OCI-LY7 (cell line): ENCODE results near the gene FBLN2. TPM values are rescaled to one million over a fixed set of nuclear protein-coding genes. Genes with fewer than 3 reads are reported as not detected.

Experiments
- BruUV-seq: library from RNA; stranded (reverse); fragments of 400-500 nt; replicated peaks from 2 replicates; lab custom pipeline; 2021; lab: Mats Ljungman, UMichigan
- CTCF ChIA-PET: fragments of 300-600 bp; sonication (Branson Sonifier 250); formaldehyde crosslinking; loops from one replicate; lab custom pipeline; 2022; ENCODE audit warnings: antibody characterized with exemption; ENCODE audit not compliant: unreplicated experiment; lab: Charles Lee
- POLR2A ChIA-PET: fragments of 300-600 bp; sonication (Branson Sonifier 250); formaldehyde crosslinking; loops from one replicate; lab custom pipeline; 2022; ENCODE audit warnings: antibody characterized with exemption; lab: Charles Lee
- DNase-seq: peaks from one replicate; pipeline ENCODE4 v3.0.0-alpha.2; 2015; ENCODE audit warnings: low spot score
- H2AFZ ChIP-seq: fragments of 200-600 bp; sonication (generic), shearing (Covaris generic); 2 replicates; pipeline ENCODE4 v1.6.1; 2014; ENCODE audit warnings: mild to moderate bottlenecking, antibody characterized with exemption, low read length, moderate library complexity
- H3K27ac ChIP-seq: fragments of 200-600 bp; sonication (generic); 2 replicates; pipeline ENCODE4 v1.5.1; 2014; ENCODE audit warnings: mixed run types, low read depth, mild to moderate bottlenecking, moderate library complexity, low read length, inconsistent platforms; ENCODE audit not compliant: poor library complexity, severe bottlenecking
- H3K36me3 ChIP-seq: fragments of 200-600 bp; sonication (generic); 2 replicates; pipeline ENCODE4 v1.6.1; 2014; ENCODE audit warnings: mild to moderate bottlenecking, antibody characterized with exemption, low read length, moderate library complexity, mixed read lengths; ENCODE audit not compliant: insufficient read depth
- H3K4me1 ChIP-seq: fragments of 200-600 bp; sonication (generic); 2 replicates; pipeline ENCODE4 v1.5.1; 2014; ENCODE audit warnings: mild to moderate bottlenecking, low read length; ENCODE audit not compliant: insufficient read depth, poor library complexity, severe bottlenecking
- H3K4me2 ChIP-seq: fragments of 200-600 bp; sonication (generic); 2 replicates; pipeline ENCODE4 v1.6.1; 2014; ENCODE audit warnings: mild to moderate bottlenecking, low read length
- H3K4me3 ChIP-seq: fragments of 200-600 bp; sonication (generic); 2 replicates; pipeline ENCODE4 v1.5.1; 2014; ENCODE audit warnings: mild to moderate bottlenecking, low read depth, low read length; ENCODE audit not compliant: poor library complexity, severe bottlenecking
- H3K79me2 ChIP-seq: fragments of 200-600 bp; sonication (generic); 2 replicates; pipeline ENCODE4 v1.6.1; 2016; ENCODE audit warnings: low read depth, mild to moderate bottlenecking, low read length, moderate library complexity, mixed read lengths; ENCODE audit not compliant: insufficient read depth
- H3K9me2 ChIP-seq: fragments of 200-600 bp; sonication (generic); 2 replicates; pipeline ENCODE4 v1.6.1; 2016; ENCODE audit warnings: mild to moderate bottlenecking, low read length, mixed read lengths; ENCODE audit not compliant: insufficient read depth
- H3K9me3 ChIP-seq: fragments of 200-600 bp; sonication (generic); 2 replicates; pipeline ENCODE4 v1.6.1; 2014; ENCODE audit warnings: mild to moderate bottlenecking, mixed run types, low read length, mixed read lengths
- H4K20me1 ChIP-seq: fragments of 200-600 bp; sonication (generic); 2 replicates; pipeline ENCODE4 v1.6.1; 2014; ENCODE audit warnings: mild to moderate bottlenecking, antibody characterized with exemption, low read length, moderate library complexity, mixed read lengths; ENCODE audit not compliant: insufficient read depth
- EZH2phosphoT487 ChIP-seq: fragments of 200-600 bp; sonication (generic); IDR thresholded peaks from 2 replicates; pipeline ENCODE4 v1.6.1; 2018; ENCODE audit warnings: low read depth, borderline replicate concordance, mild to moderate bottlenecking, mixed run types, antibody characterized with exemption, low read length, moderate library complexity, mixed read lengths
- intact Hi-C: fragments of 100-400 bp; cut with micrococcal nuclease; formaldehyde crosslinking; loops from one replicate; pipeline ENCODE4 v1.10.0; 2022; ENCODE audit not compliant: unreplicated experiment
- total RNA-seq, 2 experiments: library from RNA; depleted of rRNA in 1 of 2; stranded (reverse); fragments of >200 nt in 1 of 2; shearing (Covaris generic) in 1 of 2; gene quantifications; 2 replicates each; pipeline ENCODE4 v1.2.3, GENCODE V29; 2014 to 2022
- TF ChIP-seq, protein P1 (sequence below): fragments of 200-600 bp; sonication (generic); conservative IDR thresholded peaks from 2 replicates; pipeline ENCODE4 v1.5.1; 2014; ENCODE audit warnings: mild to moderate bottlenecking, antibody characterized with exemption, low read length, moderate library complexity, mixed read lengths

Gene FBLN2
- total RNA-seq, 2 experiments from 2014 or later: not detected

DNA sequence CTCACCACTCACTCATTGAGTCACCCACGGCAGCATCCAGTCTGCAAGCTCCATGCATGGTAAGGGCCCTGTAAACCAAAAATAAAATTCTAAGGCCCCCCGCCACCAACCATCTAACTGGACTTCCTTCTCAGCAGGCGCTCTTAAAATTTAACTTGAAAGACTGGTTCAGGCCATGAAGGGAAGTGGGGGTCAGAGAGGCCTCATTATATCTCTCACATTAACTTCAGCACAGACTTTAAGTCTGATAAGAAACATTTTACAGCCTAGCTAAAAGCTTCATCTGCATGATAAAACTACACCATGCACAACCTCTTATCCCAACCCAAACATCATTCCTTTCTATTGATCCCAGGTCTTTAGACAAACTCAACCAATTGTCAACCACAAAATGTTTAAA is 38.5 kb downstream of the FBLN2 start:
- intact Hi-C loops: no loop called here
- no peak overlapping the region for H3K27ac ChIP-seq
- H3K4me3 ChIP-seq: no peak overlapping the region
- CTCF ChIA-PET: no interaction called here
- no peaks in the 10 kb centered on the region for H4K20me1 ChIP-seq
- no peaks in the 10 kb centered on the region for H3K9me3 ChIP-seq
- TF ChIP-seq, protein P1, sequence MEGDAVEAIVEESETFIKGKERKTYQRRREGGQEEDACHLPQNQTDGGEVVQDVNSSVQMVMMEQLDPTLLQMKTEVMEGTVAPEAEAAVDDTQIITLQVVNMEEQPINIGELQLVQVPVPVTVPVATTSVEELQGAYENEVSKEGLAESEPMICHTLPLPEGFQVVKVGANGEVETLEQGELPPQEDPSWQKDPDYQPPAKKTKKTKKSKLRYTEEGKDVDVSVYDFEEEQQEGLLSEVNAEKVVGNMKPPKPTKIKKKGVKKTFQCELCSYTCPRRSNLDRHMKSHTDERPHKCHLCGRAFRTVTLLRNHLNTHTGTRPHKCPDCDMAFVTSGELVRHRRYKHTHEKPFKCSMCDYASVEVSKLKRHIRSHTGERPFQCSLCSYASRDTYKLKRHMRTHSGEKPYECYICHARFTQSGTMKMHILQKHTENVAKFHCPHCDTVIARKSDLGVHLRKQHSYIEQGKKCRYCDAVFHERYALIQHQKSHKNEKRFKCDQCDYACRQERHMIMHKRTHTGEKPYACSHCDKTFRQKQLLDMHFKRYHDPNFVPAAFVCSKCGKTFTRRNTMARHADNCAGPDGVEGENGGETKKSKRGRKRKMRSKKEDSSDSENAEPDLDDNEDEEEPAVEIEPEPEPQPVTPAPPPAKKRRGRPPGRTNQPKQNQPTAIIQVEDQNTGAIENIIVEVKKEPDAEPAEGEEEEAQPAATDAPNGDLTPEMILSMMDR: no peak
- no peak for TF ChIP-seq EZH2phosphoT487
- DNase-seq: no peak
- H2AFZ ChIP-seq: no peak overlapping the region
- POLR2A ChIA-PET: interaction anchor here (0.6 to 0.7 kb wide), 3 partner anchors 85 to 1446 kb away, joined by 3 to 5 read pairs (median 4); no protein-coding TSS in a partner anchor
- H3K79me2 ChIP-seq: no peaks in the 10 kb centered on the region
- H3K36me3 ChIP-seq: no peaks in the 10 kb centered on the region
- no TSS peak for BruUV-seq
- H3K9me2 ChIP-seq: no peaks in the 10 kb centered on the region
- no peak overlapping the region for H3K4me2 ChIP-seq
- no peaks in the 10 kb centered on the region for H3K4me1 ChIP-seq

DNA sequence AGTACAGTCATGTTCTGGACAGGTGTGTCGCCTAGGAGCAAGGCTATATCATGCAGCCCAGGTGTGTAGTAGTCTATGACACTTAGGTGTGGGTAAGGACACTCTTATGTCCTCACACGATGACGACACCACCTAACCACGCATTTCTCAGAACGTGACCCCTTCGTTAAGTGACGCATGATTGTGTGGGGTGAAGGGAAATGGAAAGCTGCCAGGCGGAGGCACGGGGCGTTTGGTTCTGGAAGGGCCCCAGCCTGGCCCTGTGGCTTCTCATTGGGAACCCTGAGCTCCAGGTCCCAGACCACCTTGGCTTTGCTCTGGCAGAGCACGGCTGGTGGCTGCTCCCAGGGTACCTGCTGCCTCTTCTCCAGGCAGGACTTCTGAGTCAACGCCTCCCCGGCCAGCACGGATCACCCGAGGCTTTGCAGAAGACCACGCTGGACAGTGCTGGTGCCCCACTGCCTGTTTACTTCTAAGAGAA is 39.3 kb downstream of the FBLN2 start:
- no peaks in the 10 kb centered on the region for H3K36me3 ChIP-seq
- H3K4me3 ChIP-seq: no peak overlapping the region
- no peaks in the 10 kb centered on the region for H3K4me1 ChIP-seq
- no peaks in the 10 kb centered on the region for H4K20me1 ChIP-seq
- intact Hi-C loops: no loop called here
- no peaks in the 10 kb centered on the region for H3K9me3 ChIP-seq
- no peaks in the 10 kb centered on the region for H3K9me2 ChIP-seq
- ChIA-PET POLR2A (no interaction called here), CTCF (no interaction called here)
- no TSS peak for BruUV-seq
- no peak overlapping the region for H3K4me2 ChIP-seq
- no peak for DNase-seq
- H3K27ac ChIP-seq: no peak overlapping the region
- TF ChIP-seq, protein P1: no peak
- no peak for TF ChIP-seq EZH2phosphoT487
- H2AFZ ChIP-seq: no peak overlapping the region
- H3K79me2 ChIP-seq: no peaks in the 10 kb centered on the region

DNA sequence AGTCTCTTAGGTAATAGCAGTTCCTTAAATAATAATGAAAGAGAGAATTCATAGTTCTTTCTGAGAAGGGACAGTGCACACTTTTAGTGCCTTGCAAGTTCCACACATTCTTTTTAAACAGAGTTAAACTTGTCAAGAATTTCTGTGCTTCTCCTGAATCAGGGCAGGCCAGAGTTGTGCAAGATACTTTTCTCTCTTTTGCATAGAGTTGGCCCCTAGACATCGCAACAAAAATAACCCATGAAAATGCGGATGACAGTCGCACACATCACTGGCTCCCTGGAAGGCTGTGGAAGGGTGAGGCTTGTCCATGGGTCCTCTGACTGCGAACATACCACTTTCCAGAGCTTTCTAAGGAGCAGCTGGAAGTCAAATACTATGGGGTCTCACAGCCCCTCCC is 40.1 kb downstream of the FBLN2 start:
- no peaks in the 10 kb centered on the region for H3K36me3 ChIP-seq
- TF ChIP-seq EZH2phosphoT487: no peak
- TF ChIP-seq, protein P1: no peak
- intact Hi-C loops: no loop called here
- H3K9me3 ChIP-seq: no peaks in the 10 kb centered on the region
- H3K27ac ChIP-seq: no peak overlapping the region
- no peak overlapping the region for H3K4me3 ChIP-seq
- POLR2A ChIA-PET: no interaction called here
- no peak overlapping the region for H3K4me2 ChIP-seq
- H3K79me2 ChIP-seq: no peaks in the 10 kb centered on the region
- no TSS peak for BruUV-seq
- DNase-seq: no peak
- H4K20me1 ChIP-seq: no peaks in the 10 kb centered on the region
- no peaks in the 10 kb centered on the region for H3K4me1 ChIP-seq
- H3K9me2 ChIP-seq: no peaks in the 10 kb centered on the region
- H2AFZ ChIP-seq: no peak overlapping the region
- CTCF ChIA-PET: no interaction called here
